ENCODE measurements around the gene IREB2. TPM values are rescaled to one million over a fixed set of nuclear protein-coding genes. Genes with fewer than 3 reads are reported as not detected.
"Not testable (repeated sequence)": the region's sequence is repeated elsewhere in the genome, so short reads cannot be mapped to it uniquely, and the experiment has no call there.

IREB2 gene
- total RNA-seq, 2 donors from 2014 or later = 81.4 to 92.6 TPM

DNA sequence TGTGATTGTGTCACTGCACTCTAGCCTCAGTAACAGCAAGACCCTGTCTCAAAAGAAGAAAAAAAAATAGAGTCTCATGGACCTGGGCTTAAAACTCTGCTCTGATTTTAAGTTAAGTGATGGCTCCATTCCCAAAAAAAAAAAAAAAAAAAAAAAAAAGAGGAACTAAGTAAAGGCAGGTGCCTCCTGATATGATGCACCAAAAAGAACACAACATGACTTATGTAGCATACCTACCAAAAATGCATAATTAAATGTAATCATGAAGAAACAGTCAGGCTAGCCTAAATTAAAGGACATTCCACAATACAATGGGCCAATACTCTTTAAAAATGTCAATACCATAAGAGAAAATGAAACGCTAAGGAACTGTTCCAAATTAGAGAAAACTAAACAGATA is 5.4 kb upstream of the IREB2 start:
- Histone ChIP-seq H3K27ac (ENCODE audit: low read depth, low read length) (no peak overlapping the region), H3K36me3 (ENCODE audit: control insufficient read depth, insufficient read depth, low read length) (no peaks in the 10 kb centered on the region), H3K27me3 (ENCODE audit: control insufficient read depth, insufficient read depth, low read length, poor library complexity, severe bottlenecking) (no peaks in the 10 kb centered on the region), H3K4me1 (ENCODE audit: control insufficient read depth, insufficient read depth, low read length) (no peaks in the 10 kb centered on the region), H3K9me3 (ENCODE audit: control insufficient read depth, low read length) (no peaks in the 10 kb centered on the region), H3K4me3 (ENCODE audit: low read length) (no peak overlapping the region), H3K9ac (ENCODE audit: extremely low read depth, low read length, poor library complexity, severe bottlenecking) (no peak overlapping the region)
- WGBS, 2 experiments (ENCODE audit: insufficient coverage in 1 of 2, insufficient read length in 1 of 2) = 100% methylated on average over 1 of the region's 1 CpG
- no peaks in the 10 kb centered on the region for H3K4me1 Mint-ChIP-seq
- no peaks in the 10 kb centered on the region for H3K36me3 Mint-ChIP-seq (ENCODE audit: low read depth)
- H3K4me3 Mint-ChIP-seq = no peak overlapping the region
- H3K9me3 Mint-ChIP-seq = peaks cover 2% of the 10 kb centered on the region
- H3K27ac Mint-ChIP-seq = no peak overlapping the region
- DNase-seq = no peak
- TF ChIP-seq CTCF (conservative IDR thresholded peaks at IDR 0.05) = no peak
- peaks cover 9% of the 10 kb centered on the region for H3K27me3 Mint-ChIP-seq (ENCODE audit: insufficient read depth)

- Mint-ChIP-seq H3K4me1 (peaks cover 2% of the 10 kb centered on the region), H3K27ac (no peak overlapping the region), H3K36me3 (ENCODE audit: low read depth) (peaks cover 3% of the 10 kb centered on the region), H3K4me3 (no peak overlapping the region), H3K27me3 (ENCODE audit: insufficient read depth) (peaks cover 9% of the 10 kb centered on the region), H3K9me3 (peaks cover 2% of the 10 kb centered on the region)
- Histone ChIP-seq H3K36me3 (ENCODE audit: control insufficient read depth, insufficient read depth, low read length) (no peaks in the 10 kb centered on the region), H3K27ac (ENCODE audit: low read depth, low read length) (no peak overlapping the region), H3K4me1 (ENCODE audit: control insufficient read depth, insufficient read depth, low read length) (no peaks in the 10 kb centered on the region), H3K9me3 (ENCODE audit: control insufficient read depth, low read length) (no peaks in the 10 kb centered on the region), H3K4me3 (ENCODE audit: low read length) (no peak overlapping the region), H3K27me3 (ENCODE audit: control insufficient read depth, insufficient read depth, low read length, poor library complexity, severe bottlenecking) (no peaks in the 10 kb centered on the region), H3K9ac (ENCODE audit: extremely low read depth, low read length, poor library complexity, severe bottlenecking) (no peak overlapping the region)
- no peak for TF ChIP-seq CTCF (conservative IDR thresholded peaks at IDR 0.05)
- no peak for DNase-seq
- WGBS, 2 experiments (ENCODE audit: insufficient coverage in 1 of 2, insufficient read length in 1 of 2) = 88 to 100% methylated on average over 2 of the region's 8 CpGs
These were observed 3.9 kb upstream of the IREB2 start for GRCh38 chr15:78434134-78434533.

GRCh38 chr15:78434711-78435110 is 3.3 kb upstream of the IREB2 start:
- not testable (repeated sequence) for H3K4me1 ChIP-seq (ENCODE audit: control insufficient read depth, insufficient read depth, low read length); H3K9ac ChIP-seq (ENCODE audit: extremely low read depth, low read length, poor library complexity, severe bottlenecking); H3K4me1 Mint-ChIP-seq; H3K9me3 ChIP-seq (ENCODE audit: control insufficient read depth, low read length); H3K9me3 Mint-ChIP-seq; H3K4me3 ChIP-seq (ENCODE audit: low read length); H3K27ac ChIP-seq (ENCODE audit: low read depth, low read length); H3K36me3 ChIP-seq (ENCODE audit: control insufficient read depth, insufficient read depth, low read length); H3K27ac Mint-ChIP-seq; H3K27me3 Mint-ChIP-seq (ENCODE audit: insufficient read depth); DNase-seq; H3K27me3 ChIP-seq (ENCODE audit: control insufficient read depth, insufficient read depth, low read length, poor library complexity, severe bottlenecking); H3K4me3 Mint-ChIP-seq; H3K36me3 Mint-ChIP-seq (ENCODE audit: low read depth)
- WGBS, 2 experiments (ENCODE audit: insufficient coverage in 1 of 2, insufficient read length in 1 of 2) = 83 to 86% methylated on average over 4 to 6 of the region's 6 CpGs

- peak overlapping the region; percentile 97 for H3K27ac Mint-ChIP-seq
- H3K4me1 Mint-ChIP-seq = peaks cover 4% of the 10 kb centered on the region
- Histone ChIP-seq H3K27ac (ENCODE audit: low read depth, low read length) (peak overlapping the region; percentile 2), H3K4me3 (ENCODE audit: low read length) (peak overlapping the region; percentile 90), H3K4me1 (ENCODE audit: control insufficient read depth, insufficient read depth, low read length) (no peaks in the 10 kb centered on the region), H3K36me3 (ENCODE audit: control insufficient read depth, insufficient read depth, low read length) (peaks cover 27% of the 10 kb centered on the region), H3K9me3 (ENCODE audit: control insufficient read depth, low read length) (no peaks in the 10 kb centered on the region), H3K9ac (ENCODE audit: extremely low read depth, low read length, poor library complexity, severe bottlenecking) (peak overlapping the region; percentile 99), H3K27me3 (ENCODE audit: control insufficient read depth, insufficient read depth, low read length, poor library complexity, severe bottlenecking) (no peaks in the 10 kb centered on the region)
- H3K4me3 Mint-ChIP-seq = peak overlapping the region; percentile 90
- 32 to 34% methylated on average over 4 to 11 of the region's 11 CpGs for WGBS, 2 experiments (ENCODE audit: insufficient coverage in 1 of 2, insufficient read length in 1 of 2)
- DNase-seq = peak; percentile 73
- peaks cover 2% of the 10 kb centered on the region for H3K27me3 Mint-ChIP-seq (ENCODE audit: insufficient read depth)
- no peak for TF ChIP-seq CTCF (conservative IDR thresholded peaks at IDR 0.05)
- peaks cover 25% of the 10 kb centered on the region for H3K36me3 Mint-ChIP-seq (ENCODE audit: low read depth)
- peaks cover 2% of the 10 kb centered on the region for H3K9me3 Mint-ChIP-seq
These were observed 782 bp upstream of the IREB2 start for GRCh38 chr15:78437107-78437761.

Measured in endodermal cell (in vitro differentiated cells).